Activated T-helper 9 cell treated with anti-CD3 and anti-CD28 coated beads, Interleukin-2, amount 50 U/mL, for 16 hours (primary cell): Measurements from ENCODE around the gene LDLRAD4.
A peak's percentile ranks its signal among the peaks of the same experiment; 100 is the strongest.

Experiments used
- DNase-seq: peaks from one replicate; pipeline ENCODE4 v3.0.0-alpha.2; 2020; ENCODE audit warnings: low read depth

LDLRAD4 gene

DNA sequence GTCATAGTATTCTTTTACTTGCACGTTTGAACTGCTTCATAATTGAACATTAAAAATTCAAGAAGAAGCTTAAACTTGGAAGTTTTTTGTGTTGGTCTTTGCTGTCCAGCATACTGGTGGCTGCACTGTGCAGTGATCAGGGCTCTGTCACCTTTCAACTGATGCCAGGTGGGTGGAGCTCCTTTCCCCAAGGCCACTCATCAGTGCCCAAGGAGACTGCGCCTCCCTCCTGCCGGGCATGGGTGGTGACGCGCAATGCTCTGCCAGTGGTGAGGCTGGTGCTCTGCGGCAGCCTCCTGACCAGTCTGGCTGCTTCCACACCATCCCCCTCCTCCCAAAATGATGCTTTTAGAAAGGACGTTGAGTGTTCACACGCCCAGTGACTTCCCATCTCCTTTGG lies 16.0 kb upstream of the LDLRAD4 start:
- DNase-seq = no peak

GRCh38 chr18:13206301-13206700 lies 12.3 kb upstream of the LDLRAD4 start:
- DNase-seq = no peak

DNA sequence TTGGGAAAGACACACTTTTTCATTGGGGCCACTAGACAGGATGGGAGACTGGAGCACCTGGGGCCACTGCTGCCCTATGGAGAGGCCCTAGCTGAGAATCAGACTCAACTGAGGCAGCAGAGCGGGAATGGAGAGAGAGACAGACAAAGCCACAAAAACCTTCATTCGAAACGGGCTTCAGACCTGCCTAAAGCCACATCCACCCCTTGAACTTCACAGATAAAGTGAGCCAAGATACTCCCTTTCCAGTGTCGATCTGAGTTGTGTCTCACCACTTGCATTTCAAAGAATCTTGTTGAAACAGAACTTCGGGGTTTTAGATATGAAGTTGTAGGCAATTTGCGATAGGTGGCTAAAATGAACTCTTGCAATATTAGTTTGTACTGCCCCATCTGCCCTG lies 11.3 kb upstream of the LDLRAD4 start:
- DNase-seq = no peak

DNA sequence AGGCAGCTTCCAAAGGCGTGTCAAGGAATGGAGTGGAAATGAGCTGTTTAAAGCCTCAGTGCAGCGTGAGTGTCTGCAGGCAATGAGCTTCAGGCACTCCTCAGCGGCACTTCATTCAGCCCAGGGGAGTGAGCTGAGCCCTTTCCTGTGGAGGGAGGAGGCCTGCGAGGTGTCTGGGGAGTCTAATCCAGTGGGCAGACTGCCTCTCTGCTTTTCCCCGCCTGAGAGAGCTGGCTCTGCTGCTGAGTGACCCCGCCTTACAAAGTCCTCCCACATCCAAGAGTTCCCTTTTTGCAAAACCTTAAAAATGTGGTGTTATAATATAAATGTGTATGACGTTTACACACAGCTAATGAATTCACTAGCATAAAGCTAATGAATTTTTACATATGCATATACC lies 7.0 kb upstream of the LDLRAD4 start:
- DNase-seq = no peak

DNA sequence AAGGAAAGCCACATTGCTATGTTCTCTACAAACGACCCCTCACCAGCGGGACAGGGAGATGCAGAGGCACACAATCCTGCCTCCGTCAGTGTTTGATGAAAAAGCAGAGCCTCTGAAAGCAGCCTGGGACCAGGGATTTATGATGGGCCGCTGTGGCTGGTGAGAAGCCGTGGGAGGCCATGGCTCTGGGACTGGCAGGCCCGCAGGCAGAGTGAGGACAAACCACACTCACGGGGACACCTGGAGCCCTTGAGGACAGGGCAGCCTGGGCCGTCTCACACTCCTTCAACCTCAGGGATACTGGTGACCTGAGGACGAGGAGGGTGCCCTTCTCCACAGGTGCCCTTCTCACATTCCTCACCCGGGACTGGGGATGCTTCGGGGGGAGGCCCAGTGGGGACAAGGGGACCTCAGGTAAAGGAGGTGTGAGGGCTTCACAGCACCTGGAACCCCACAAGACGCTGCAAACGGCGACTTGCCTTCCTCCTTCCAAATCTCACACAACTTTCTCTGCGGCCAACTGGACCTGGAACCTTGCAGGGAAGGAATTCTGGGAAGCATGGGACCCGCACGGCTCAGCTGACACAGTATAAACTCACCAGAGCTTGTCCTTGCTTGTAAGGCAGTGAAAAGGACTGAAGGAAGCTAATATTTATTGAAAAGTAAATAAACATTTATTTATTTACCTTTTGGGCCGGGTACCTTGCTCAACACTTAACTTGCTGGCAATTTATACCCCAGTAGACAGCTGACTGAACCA lies 5.3 kb upstream of the LDLRAD4 start:
- DNase-seq = no peak

- no peak for DNase-seq
These were observed 4.0 kb upstream of the LDLRAD4 start for GRCh38 chr18:13214609-13215008.

GRCh38 chr18:13216092-13216582 lies 2.4 kb upstream of the LDLRAD4 start:
- peak; percentile 34 for DNase-seq

- DNase-seq = peak; percentile 33
These were observed 1.7 kb upstream of the LDLRAD4 start for GRCh38 chr18:13216711-13217465.

DNA sequence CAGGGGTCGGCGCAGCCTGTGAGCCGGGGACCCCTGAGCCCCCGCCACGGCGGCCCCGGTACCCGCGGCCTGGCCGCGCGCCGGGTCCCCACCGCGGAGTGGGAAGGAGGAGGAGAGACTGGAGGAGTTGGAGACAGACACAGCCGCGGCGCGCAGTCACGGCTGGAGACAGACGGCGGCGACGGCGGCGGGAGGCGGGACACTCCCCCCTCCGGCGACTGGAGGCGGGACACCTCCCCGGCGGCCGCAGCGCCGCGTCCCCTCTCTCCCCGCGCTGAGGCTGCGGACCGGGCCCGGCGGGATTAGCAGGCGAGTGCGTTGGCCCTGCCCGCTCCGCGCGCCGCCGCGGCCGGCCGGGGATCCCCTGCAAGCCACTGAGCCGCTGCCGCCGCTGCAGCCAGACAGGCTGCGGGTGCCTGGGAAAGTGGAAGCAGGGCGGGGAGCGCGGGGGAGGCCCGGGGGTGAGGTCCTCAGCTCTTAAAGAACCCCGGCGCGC lies 1.0 kb upstream of the LDLRAD4 start:
- DNase-seq = peak; percentile 40

GRCh38 chr18:13217971-13218367 lies 591 bp upstream of the LDLRAD4 start:
- DNase-seq = no peak

DNA sequence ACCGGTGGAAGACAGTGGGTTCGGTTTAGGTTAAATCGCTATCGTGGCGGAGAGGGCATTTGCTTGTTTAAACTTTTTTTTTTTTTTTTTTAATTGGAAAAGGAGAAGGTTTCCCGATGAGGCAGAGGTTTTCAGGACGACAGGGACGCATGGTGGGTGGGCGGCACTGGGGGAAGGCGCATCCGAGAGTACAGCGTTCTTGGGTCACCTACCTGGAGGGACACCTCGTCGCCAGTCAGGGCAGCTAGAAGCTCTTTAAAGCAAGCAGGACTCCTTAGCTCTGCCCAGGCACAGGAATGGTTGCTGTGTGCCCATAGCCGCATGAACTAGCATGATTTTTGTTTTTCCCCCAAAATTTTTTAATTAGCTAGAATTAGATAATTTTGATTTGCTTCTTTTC lies 437 bp downstream of the LDLRAD4 start:
- no peak for DNase-seq

DNA sequence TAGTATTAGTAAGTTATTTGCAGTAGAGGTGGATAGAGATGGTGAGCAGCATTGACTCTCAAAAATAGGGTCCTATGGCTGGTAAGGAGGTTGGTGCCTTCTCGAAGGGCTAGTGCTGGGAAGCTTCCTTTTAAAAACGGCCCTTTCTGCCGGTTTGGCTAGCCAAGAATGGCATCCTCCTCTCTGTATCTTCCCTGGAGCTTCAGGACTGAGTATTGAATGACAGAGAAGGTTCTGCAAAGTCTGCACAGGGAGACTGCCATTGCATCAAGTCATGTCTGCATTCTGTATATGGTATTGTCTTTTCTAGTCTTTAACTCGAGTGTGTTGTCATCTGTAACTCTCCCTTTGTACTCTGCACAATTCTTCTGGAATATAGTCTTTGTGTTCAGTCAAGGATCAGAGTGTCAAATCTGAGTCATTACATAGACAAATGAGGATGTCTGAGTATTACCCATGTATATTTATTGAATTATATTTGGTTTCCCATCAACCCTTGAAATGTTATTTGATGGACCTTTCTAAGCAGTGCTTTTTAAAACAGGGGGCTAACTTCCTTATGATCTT lies 1.1 kb downstream of the LDLRAD4 start:
- DNase-seq = no peak

GRCh38 chr18:13220361-13220991 lies 1.9 kb downstream of the LDLRAD4 start:
- no peak for DNase-seq

GRCh38 chr18:13221869-13222855 lies 3.6 kb downstream of the LDLRAD4 start:
- no peak for DNase-seq

GRCh38 chr18:13222856-13223281 lies 4.3 kb downstream of the LDLRAD4 start:
- no peak for DNase-seq

DNA sequence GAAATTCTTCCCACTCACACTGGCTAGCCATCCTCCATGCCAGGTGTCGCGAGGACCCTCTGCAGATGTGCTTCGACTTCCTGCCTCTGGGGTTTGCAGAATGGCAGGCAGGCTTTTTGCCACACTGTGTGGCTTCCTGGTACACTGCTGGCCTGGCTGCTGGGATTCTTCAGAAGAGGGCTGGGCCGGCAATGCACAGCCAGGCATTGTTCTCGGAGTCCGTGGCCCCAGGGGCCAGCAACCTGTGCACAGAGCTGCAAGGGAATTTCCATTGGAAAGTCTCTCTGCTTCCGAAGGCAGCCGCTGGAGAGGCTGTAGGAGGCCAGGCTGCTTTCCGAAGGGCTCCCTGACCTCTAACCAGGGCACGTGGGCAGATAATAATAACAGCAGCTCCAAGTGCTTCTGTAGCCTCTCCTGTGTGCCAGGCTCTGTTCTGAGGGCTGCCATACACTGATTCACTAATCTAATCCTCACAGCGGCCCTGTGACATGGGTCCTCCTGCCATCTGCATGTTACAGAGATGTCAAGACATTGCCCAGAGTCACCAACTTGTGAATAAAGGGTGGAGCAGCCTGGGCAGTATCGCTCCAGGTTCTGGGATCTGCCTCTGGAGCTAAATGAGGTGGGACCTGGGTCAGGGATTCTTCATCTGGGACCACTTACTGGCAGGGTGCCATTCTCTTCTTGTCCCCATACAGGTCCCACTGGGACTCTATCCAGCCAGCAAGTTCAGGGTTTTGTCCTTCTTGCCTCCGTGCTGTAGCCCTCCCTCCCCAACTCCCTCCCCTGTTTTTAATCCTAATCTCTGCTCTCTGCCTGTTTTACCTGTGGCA lies 5.0 kb downstream of the LDLRAD4 start:
- DNase-seq = no peak

DNA sequence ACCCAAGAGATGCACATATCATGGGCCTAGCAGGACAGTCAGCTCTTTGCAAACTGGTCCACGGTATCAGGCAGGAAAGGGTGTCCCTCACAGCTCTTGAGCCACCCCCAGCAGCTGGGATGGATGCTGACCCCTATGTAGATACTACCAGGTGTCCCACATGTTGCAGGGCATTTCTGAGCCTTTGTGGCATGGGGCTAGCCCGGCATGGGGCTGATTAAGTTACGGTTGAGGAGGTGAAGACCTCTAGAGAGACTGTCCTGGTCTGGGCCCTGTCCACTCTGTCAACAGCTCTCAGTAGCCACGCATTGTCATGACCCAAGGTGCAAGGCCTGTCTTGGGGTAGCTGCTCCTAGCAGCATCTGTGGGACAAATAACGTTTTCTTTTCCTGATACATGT lies 6.7 kb downstream of the LDLRAD4 start:
- DNase-seq = no peak

GRCh38 chr18:13226533-13227144 lies 8.1 kb downstream of the LDLRAD4 start:
- DNase-seq = no peak

- no peak for DNase-seq
These were observed 9.3 kb downstream of the LDLRAD4 start for GRCh38 chr18:13227910-13228309.
